ENCODE results near the gene PROM1.
A peak's percentile ranks its signal among the peaks of the same experiment; 100 is the strongest.

The PROM1 gene

DNA sequence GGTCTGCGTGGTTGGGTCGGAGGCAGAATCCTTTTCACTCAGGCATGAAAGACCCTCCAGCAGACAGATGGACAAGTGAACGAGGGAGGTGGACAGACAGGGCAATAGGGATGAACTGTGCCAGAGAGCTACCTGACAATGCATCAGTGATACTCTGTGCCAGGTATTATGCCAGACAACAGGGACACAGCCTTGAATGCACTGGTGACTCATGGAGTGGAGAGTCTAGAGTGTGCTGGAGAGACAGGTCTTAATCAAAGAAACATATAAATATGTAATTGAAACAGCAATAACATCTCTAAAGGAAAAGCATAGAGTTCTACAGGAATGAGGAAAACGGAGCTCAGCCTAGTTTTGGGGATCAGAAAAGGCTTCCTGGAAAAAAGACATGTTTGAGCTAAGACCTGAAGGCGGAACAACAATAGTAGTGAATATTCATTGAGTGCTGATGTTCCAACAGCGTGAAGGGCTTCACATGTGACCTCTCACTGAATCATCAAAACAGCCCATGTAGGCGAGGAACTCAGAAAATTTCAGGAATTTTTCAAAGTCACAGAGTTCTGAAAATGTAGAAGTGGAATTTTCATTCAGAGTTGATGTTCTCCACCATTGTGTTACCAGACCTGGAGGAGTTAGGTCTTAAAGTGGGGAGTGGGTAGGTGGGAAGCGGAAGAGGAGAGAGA is 100.8 kb downstream of the PROM1 start:
- no peak for DNase-seq

- no peak for DNase-seq
These were observed 107.1 kb downstream of the PROM1 start for GRCh38 chr4:15976456-15977447.

- DNase-seq, result no peak
These were observed 112.6 kb downstream of the PROM1 start for GRCh38 chr4:15971068-15971801.

GRCh38 chr4:15968551-15969300 is 115.1 kb downstream of the PROM1 start:
- DNase-seq, result no peak

DNA sequence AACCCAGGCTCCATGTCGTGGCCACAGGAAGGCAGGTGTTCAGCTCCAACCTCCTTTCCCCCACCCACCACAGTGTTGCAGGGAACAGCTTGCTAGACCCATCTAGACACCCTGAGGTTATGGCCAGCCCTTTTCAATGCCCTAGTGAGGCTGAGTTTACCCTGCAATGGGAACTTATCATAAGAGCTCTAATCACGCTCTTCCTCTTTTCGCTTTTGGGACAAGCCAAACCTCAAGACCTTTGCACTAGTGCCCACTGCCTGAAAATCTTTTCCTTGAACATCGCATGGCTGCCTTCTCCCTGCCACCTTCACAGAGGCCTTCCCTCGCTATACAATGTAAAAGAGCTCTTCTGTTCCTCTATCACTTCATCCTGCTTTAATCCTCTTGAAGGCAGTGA is 118.5 kb downstream of the PROM1 start:
- DNase-seq, result no peak

DNA sequence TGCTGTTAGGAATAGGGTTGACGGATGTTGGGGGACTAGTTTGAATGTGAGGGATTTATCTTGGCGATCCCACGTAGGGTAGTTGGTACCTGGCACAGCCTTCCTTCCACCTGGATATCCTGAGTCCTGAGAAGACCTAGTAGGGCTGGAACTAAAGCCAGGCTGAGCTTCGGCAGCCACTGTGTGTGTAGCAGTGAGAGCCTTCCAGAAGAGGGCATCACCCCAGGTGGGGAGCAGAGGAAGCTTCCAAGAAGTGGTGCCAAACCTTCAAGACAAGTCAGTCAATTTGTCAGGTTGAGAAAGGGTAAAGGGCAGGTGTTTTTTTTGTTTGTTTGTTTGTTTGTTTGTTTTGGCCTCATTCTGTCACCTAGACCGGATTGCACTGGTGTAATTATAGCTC is 119.7 kb downstream of the PROM1 start:
- DNase-seq, result no peak

DNA sequence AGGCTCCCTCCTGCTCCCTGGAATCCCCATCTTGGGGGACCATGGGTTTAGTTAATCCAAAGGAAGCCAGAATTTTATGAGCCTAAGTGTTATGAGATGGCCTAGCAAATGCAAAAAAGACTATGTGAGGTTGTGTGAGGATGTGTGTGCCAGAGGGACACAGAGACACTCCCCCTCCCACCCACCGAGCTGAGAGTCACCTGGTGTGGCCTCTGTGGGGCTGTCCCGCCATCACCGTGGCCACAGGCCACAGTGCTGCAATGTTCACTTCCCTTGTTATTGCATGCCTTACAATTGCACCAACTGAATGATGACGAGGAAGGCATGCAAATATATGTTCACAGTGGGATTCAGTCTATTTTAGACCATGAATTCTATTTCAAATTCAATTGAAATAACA is 120.2 kb downstream of the PROM1 start:
- DNase-seq, result no peak

- no peak for DNase-seq
These were observed 120.8 kb downstream of the PROM1 start, which contains the start of gene FGFBP2 for GRCh38 chr4:15963001-15963451. TSS of gene FGFBP2 (minus strand) at chr4:15963175. CDS start at chr4:15963129, 46 bp downstream.

- no peak for DNase-seq
These were observed 121.9 kb downstream of the PROM1 start for GRCh38 chr4:15961781-15962510.

DNA sequence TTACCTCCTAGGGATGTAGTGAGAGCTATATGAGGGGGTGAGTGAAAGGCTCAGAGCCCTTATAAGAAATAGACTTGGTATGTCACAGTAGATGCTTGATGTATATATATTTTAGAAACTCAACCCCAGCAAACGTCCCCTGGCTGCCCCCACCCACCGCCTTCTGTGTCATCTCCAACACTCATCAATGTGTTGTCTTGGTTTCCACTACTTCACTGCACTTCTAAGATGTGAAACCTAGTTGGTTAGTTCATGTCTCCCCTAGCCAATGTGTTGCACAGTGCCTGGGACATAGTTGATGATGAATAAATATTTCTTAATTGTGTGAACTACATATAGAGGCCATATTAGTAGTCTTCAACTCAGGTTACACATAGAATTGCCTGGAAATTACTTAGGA is 125.3 kb downstream of the PROM1 start:
- DNase-seq, result no peak

GRCh38 chr4:15956179-15956850 is 127.5 kb downstream of the PROM1 start:
- DNase-seq, result peak; percentile 26

GRCh38 chr4:15955670-15956069 is 128.2 kb downstream of the PROM1 start:
- no peak for DNase-seq

DNA sequence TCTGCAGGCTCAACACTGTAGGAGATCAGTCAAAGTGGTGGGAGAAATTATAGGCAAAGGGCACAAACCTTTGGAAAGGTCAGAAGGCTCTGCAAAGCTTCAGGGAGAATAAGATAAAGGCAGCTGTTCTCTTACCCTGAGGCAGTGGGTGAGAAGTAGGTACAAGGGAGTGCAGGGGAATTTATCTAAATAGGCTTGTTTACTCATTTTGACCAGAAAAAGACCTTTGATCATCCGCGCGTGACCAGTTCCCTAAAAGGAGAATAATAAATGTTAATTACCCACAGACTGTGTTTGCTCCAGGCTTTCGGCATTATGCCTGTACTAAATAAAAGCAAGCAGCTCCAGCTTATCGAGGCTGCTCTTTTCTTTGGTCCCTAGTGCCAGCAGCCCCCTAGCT is 130.2 kb downstream of the PROM1 start:
- DNase-seq, result no peak

DNA sequence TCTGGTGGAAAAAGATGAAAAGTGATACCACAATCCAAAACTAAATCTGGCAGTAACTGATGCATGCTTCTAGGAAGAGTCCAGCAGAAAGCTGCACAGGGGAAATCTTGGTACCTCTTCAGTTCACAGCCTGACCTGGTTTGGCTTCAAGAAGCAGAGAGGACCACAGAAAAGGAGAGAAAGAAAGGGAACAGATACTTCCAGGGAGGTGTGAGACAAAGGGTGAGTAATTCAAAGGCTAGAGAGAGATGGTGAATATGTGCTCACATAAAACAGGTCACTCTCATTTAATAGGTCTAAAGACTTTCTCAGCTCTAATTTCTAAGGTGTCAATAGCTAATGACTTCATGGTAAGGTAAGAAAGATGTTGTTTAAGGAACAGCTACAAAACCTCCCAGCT is 132.0 kb downstream of the PROM1 start:
- no peak for DNase-seq

- DNase-seq, result no peak
These were observed 135.0 kb downstream of the PROM1 start for GRCh38 chr4:15948826-15949225.

DNA sequence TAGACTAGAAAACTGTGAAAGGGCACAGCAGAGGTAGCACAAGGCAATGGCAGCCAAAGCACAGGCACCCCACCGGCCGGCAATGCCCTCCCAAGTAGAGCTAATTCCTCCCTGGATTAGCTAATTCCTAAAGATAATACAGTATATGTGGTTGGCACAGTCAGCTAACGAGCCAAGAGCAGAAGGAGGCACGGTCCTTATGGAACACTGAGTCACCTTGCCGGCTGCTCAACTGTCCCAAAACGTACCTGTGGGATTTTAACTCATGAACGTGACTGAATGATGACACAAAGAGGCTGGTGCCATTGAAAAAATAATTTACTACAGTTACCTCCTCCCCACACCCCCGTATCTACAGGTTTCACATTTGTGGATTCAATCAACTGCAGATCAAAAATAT is 136.1 kb downstream of the PROM1 start:
- no peak for DNase-seq

GRCh38 chr4:15945516-15945915 is 138.3 kb downstream of the PROM1 start:
- DNase-seq, result no peak

DNA sequence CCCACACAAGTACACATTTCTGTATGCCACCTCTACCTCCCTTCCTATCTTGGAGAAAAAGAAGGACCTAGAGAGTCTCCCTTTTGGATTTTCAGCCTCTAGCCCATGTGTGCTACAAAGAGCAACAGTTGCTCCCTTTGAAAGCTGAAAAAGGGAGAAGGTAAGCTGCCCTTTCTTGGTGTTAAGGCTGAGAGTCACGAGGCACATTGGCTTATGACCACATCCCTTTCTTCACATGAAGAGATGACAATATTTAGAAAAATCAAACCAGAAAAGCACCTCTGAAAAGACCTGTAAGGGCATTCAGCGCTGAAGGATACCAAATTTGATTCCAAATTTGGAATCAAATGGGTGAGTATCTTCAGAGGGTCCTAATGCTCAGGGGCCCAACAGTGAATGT is 138.9 kb downstream of the PROM1 start:
- DNase-seq, result no peak

DNA sequence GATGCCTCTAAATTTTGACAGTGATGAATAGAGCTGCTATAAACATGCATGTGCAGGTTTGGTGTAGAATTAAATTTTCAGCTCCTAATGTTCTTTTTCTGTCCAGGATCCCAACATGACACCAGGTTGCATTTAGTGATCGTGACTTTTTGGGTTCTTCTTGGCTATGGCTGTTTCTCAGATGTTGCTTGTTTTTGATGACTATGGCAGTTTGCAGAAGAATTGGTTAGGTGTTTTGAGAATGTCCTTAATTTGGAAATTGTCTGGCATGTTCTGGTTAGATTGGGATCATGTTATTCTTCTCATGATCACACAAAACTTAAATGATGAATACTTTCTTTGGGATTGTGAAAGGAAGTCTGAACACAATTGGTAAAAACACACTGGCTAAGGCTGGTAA is 141.5 kb downstream of the PROM1 start:
- no peak for DNase-seq

- DNase-seq, result no peak
These were observed 145.2 kb downstream of the PROM1 start, which contains the start of gene FGFBP1 for GRCh38 chr4:15938640-15939039. TSS of gene FGFBP1 (minus strand) at chr4:15938740. CDS start at chr4:15936632, 2,108 bp downstream.

DNA sequence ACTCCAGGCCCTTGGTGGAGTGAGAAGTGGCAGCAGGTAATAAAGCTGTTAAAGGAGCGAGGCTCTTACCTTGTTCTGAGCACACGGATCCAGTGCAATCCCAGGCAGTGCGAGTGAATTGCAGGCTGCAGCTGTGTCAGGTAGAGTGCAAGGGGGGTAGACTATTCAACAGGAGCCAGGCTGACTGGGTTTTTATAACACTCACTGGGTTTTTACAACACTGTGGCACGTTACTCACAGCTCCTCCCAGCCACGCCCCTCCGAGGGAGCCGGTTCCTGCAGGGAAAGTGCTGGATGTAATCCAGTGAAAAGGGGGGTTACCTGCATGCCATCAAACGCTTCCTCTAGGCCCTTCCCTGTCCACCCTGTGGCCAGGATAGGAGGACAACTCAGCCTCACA is 145.6 kb downstream of the PROM1 start:
- DNase-seq, result no peak
